Medulla oblongata (tissue), 1 donor: ENCODE results near the gene RIBC2.
A peak's percentile ranks its signal among the peaks of the same experiment; 100 is the strongest.
"Not testable (repeated sequence)": the region's sequence is repeated elsewhere in the genome, so short reads cannot be mapped to it uniquely, and the experiment has no call there.

Experiments
- DNase-seq: peaks from one replicate; pipeline ENCODE4 v3.0.0-alpha.2; 2015; ENCODE audit errors: extremely low spot score

The RIBC2 gene

DNA sequence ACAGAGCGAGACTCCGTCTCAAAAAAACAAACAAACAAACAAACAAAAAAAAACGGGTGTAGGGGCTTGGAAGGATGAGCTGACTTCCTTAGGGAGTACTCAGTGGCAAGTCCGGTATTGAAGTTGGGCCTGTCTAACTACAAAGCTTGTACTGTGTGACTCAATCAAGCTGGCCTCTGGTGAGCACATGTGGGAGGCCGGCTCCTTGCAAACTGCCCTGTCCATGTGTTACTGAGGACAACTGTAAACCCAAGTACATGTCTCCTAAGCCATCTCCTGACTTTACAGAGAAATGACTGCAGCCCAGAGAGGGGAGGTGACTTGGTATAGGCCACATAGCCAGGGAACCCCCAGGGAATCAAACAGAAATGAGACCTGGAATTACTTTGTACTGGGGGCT lies 11.6 kb downstream of the RIBC2 start:
- no peak for DNase-seq

DNA sequence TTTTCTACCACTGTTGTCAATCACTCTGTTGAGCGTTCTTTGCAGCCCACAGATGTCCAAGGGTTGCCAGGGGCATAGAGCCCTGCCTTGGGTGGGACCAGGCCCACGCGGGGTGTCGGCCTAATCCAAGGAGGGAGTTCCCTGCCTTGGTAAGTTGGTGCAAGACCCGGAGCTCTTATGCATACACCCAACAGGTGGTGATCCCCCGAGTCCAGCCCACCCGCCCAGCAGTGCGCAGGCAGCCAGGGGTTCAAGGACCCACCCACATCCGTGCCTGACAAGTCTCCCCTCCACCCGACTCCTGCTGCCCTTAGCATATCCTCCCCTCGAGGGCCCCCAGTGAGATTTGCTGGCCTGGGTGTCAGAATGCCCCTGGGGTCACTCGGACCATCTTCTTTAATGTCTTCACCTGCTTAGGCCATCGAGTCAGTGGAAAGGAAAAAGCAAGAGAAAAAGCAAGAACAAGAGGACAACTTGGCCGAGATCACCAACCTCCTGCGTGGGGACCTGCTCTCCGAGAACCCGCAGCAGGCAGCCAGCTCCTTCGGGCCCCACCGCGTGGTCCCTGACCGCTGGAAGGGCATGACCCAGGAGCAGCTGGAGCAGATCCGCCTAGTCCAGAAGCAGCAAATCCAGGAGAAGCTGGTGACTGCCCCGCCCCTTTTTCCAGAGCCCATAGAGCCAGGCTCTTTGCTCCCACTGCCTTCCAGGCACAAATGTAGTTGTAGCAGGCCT lies 12.2 kb downstream of the RIBC2 start:
- no peak for DNase-seq

DNA sequence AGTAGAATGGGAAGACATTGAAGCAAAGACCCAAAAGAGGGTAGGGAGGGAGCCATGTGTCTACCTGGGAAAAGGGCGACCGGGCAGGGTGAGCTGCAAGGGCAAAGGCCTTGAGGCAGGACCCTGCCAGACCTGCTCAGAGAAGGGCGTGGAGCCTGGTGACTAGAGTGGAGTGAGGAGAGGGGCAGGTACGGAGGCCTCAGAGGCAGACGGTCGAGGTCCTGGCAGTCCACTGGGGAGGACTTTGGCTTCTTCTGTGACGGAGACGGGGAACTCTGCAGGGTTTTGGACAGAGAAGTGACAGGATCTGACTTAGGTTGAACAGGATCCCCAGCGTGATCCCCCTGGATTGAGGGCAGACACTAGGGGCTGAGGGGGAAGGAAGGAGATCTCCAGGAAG lies 12.9 kb downstream of the RIBC2 start:
- DNase-seq, result no peak

DNA sequence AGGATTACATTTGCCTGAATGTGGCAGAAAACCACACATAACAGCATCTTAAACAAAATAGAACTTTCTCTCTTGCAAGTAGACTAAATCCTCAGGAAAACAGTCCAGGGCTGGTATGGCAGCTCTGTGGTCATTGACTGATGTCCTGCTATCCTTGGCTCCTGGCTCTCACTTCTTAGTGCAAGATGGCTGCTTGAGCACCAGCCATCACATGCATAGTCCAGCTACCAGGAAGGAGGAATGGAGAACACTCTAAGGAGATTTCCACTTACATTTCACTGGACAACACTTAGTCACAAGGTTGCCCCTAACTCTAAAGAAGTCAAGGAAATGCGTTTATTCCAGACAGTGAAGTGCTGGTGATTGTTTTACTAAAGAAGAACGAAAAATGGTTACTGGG lies 13.6 kb downstream of the RIBC2 start:
- DNase-seq, result no peak

DNA sequence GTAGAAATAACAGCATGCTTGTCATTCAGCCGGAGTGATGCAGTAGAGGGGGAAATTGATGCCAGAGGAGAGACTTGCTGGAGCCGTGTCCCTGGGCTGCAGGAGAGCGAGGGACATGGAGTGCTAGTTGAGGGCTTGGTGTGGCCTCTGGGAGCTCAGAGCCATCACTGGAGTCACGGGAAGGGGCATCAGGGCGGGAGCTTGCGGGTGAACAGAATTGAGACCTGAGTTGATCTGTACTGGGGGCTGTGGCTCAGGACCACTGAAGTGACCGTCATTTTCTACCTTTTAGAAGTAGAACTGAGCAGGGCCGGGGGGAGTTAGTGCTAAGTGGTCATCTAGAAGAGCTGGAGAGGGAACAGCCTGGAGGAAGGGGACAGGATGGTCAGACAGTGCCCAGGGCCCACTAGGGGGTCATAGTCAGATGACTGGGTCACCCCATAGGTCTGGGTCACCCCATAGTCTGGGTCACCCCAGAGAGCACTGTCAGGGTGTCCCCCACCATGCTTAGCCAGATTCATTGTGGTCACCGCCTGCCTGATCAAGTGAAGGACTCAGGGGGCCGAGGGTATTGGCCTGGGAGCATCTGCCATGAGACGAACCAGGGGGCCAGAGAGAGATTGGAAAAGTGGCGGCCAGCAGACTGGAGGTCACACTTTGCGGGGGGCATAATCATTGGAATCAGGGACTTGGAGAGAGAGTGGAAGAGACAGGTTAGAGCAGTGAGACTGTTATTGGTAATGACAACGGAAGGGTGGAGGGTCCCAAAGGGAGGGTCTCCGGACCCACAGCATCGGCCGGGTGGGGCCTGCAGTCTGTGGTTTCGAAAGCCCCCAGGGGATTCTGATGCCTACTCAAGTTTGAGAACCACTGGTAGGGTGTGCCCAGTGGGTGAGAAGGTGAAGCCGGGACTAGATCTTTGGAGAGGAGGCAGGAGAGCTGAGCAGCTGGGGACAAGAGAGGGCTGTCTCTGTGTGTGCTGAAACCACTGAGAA lies 15.2 kb downstream of the RIBC2 start:
- no peak for DNase-seq

DNA sequence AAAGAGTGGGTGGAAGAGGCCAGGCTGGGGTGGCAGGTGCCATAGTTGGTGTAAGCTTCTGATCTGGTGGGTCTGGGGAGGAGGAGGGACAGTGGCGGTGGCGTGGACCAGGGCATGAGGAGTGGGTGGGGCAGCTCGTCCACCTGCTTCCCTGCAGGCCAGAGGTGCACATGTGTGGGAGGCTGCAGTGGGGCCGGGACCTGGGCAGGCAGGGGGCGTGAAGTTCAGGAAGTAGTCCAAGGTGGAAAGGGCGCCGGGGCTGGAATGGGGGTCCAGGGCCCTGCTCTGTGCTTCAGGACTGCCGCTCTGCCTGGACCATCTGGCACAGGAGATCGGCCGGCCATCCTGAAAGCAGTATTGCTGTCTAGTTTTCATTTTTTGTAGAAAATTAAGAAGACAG lies 15.9 kb downstream of the RIBC2 start:
- DNase-seq, result no peak

DNA sequence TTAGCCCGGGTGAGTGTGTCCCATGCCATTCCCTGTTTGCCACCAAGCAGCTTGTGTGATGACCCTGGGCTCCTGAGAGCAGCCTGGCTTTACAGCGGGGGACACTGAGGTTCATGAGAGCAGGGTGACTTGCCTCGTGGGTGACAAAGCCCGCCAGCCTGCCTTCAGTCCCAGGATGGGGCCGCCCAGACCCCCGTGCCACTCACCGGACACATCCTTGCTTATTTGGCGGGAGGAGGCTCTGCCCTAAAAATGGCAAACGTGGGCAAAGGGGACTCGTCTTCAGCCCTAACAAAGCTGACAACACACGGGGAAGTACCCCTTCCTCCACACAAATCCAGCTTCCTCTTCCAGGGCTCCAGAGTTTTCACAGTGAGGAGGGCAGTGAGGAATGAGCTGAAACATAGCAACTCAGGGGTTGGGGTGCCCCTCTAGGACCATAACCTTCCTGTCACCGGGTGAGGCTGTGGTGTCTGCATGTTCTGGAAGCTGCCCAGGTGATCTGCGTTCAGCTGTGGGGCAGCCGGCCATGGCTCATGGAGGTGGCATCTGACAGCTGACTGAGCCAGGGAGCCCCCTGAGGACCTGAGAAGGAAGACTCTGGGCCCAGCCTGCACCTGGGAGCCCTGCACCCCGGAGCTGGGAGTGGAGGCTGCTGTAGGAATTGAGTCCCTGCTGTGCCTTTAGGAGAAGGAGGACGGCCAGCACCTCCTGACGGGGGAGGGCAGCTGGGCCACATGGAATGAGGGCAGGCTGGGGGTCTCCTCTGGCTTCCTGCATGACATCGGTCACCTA lies 16.7 kb downstream of the RIBC2 start:
- no peak for DNase-seq

DNA sequence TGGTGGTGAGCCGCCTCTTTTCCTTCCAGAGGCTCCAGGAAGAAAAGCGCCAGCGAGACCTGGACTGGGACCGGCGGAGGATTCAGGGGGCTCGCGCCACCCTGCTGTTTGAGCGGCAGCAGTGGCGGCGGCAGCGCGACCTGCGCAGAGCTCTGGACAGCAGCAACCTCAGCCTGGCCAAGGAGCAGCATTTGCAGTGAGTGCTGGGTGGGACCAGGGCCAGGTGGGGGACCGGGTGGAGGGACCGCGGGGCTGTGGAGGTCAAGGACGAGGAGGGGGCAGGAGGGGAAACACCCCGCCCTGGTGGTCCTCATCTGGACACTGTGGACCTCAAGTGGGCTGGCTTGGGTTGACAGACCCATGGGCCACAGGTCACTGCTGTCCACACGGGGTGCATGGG lies 17.4 kb downstream of the RIBC2 start:
- DNase-seq, result no peak

DNA sequence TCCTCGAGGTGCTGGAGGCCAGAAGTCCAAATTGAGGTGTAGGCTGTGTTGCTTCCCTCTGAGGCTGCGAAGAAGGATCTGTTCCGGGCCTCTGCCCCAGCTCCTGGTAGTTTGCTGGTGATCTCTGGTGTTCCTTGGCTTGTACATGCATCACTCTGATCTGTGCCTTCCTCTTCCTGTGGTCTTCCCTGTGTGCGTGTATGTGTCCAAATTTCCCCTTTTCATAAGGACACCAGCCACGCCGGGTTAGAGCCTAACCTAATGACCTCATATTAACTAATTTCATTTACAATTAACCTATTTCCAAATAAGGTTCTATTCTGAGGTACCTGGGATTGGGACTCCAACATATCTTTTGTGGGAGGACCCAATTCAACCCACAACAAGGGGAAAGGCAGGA lies 21.5 kb downstream of the RIBC2 start:
- DNase-seq, result no peak

DNA sequence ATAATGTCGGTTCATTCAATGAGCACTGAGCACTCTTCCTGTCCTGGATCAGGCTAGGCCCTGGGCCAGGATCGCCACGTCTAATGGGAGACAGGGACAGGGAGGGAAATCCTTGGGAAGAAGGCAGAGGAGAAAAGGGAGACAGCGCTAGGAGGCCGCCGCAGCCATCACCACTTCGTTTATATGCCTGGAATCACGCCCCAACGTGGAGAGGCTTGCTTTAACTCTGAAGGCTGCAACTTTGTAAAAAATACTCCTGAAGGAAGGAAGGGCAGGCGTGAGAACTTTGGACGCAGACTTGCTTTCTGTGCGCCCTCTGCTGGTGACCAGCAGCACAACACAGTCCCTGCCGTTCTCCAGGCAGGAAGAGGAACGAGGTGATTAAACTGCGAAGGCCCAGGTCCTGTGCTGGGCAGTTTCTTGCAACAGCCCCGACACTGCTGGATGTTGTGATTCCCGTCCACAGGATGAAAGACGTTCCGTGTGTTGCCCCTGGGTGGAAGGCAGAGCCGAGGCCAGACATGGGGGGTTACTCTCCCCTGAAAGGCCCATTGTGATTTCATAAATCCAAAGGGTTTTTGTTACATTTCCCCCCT lies 22.1 kb downstream of the RIBC2 start:
- DNase-seq, result peak; percentile 90

DNA sequence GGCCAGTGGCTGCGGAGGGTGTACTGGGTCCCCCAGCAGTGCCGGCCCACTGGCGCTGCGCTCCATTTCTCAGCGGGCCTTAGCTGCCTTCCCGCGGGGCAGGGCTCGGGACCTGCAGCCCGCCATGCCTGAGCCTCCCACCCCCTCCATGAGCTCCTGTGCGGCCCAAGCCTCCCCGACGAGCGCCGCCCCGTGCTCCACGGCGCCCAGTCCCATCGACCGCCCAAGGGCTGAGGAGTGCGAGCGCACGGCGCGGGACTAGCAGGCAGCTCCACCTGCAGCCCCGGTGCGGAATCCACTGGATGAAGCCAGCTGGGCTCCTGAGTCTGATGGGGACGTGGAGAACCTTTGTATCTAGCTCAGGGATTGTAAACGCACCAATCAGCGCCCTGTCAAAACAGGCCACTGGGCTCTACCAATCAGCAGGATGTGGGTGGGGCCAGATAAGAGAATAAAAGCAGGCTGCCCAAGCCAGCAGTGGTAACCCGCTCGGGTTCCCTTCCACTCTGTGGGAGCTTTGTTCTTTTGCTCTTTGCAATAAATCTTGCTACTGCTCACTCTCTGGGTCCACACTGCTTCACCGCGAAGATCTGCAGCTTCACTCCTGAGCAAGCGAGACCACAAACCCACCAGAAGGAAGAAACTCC lies 23.5 kb downstream of the RIBC2 start:
- not testable (repeated sequence) for DNase-seq

DNA sequence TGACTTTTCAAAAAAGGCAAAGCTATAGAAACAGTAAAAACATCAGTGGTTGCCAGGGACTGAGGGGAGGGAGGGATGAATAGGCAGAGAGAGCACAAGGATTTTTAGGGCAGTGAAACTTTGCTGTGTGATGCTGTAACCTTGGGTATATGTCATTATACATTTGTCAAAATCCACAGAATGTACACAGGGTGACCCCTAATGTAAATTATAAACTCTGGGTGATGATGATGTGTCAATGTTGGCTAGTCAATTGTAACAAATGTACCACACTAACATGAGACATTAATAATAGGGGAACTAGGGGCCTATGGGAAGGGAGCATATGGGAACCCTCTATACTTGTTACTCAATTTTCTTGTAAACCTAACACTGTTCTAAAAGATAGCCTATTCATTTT lies 24.8 kb downstream of the RIBC2 start:
- no peak for DNase-seq

DNA sequence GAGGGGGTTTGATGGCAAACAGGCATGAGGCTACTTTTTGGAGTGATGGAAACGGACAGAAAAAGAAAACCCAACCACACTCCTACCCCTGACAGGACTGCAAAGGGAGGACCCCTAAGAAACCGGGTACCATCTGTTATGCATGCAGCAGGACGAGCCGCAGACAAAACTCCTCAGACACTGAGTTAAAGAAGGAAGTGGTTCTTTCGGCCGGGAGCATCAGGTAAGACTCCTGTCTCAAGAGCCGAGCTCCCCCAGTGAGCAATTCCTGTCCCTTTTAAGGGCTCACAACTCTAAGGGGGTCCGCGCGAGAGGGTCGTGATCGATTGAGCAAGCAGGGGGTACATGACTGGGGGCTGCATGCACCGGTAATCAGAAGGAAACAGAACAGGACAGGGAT lies 27.2 kb downstream of the RIBC2 start:
- DNase-seq, result not testable (repeated sequence)

DNA sequence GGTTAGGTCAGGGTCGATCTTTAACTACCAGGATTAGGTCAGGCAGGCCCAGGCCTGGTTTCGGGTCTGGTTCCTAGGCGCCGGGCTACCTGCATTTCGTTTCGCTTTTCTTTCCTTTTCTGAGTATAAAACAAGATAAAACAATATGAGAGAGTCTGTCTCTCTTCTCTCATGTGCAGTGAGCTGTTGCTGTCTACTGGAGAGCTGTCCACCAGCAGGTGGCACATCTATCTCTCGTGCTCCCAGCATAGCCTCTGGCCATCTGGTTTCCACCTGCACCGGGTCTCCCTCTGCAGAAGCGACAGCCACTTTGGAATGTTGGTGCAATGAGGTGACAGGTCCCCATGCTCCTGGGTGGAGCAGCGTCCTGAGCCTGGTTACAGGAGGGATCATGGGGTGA lies 27.6 kb downstream of the RIBC2 start:
- DNase-seq, result peak; percentile 38

DNA sequence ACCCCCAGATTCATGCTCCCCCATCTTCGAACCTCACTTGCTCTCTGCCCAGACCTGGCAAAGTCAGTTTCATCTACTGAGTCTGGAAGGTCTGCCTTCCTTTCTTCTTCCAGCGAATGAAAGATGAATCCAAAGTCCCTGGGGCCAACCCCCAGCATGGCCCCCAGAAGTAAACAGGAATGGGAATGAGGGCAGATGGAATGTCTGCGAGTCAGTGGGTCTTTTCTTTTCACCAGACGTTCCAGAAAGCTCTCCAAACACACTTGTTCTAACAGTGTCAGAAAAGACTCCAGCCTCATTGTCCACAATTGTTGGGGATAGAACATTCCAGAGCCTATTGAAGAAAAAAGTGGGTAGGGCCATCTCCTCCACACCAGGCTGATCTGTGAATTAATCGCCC lies 28.6 kb downstream of the RIBC2 start:
- no peak for DNase-seq

DNA sequence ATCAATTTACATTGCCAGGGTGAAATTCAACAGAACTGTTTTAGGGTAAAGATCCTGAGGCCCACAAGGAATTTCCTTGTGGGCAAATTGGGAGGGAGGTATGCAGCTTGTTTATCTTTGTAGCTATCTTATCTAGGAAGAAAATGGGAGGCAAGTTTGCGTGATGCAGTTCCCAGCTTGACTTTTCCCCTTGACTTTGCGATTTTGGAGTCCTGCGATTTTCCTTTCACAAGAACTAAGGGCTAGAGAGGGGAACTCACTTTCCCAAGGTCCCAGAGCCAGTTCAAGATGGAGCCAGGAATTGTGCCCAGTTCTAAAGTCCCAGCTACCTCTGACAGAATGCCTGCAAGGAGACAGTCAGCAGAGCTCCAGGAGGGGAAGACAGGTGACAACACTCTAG lies 30.7 kb downstream of the RIBC2 start:
- no peak for DNase-seq

DNA sequence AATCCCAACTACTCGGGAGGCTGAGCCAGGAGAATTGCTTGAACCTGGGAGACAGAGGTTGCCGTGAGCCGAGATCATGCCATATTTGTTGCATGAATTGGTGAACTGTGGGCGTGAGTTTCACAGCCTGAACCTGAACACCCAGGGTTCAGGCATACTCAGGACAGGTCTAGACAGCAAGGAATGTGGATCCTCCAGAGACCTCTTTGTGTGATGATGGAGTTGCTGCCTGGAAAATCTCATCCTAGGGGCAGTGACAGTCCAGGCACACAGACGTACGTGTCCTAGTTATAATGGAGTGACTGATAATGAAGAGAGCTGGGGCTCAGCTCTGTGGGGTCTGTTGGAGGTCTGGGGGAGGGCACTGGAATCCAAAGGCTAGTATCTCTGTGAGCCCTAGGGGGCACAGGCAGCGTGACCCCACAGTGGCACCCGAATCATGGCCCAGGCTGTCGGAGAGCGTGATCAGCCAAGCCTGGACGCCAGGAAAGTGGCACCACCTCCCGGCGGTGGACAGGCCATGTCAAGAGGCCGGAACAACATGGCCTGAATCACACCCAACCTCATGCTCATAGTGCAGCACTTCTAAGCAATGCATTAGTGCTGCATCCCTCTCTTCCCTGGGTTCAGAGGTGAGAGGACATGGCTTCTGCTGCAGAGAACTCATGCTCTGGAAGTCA lies 31.7 kb downstream of the RIBC2 start:
- DNase-seq, result no peak

DNA sequence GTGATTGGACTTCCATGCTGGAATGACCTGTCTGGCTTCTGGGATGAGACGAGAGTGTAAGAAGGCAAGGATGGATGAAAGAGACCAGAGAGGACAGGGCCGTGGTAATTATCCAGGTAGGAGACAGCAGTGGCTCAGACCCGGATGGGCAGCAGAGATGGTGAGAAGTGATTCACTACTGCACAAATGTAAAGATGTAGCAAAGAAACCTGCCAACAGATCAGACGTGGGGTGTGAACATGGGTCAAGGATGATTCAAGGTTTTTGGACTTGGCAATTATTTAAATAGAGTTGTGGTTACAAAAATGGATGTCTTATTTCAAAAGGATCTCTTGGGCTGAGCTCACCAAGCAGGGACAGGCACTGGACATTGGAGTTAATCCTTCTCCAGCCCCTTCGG lies 32.7 kb downstream of the RIBC2 start:
- no peak for DNase-seq

DNA sequence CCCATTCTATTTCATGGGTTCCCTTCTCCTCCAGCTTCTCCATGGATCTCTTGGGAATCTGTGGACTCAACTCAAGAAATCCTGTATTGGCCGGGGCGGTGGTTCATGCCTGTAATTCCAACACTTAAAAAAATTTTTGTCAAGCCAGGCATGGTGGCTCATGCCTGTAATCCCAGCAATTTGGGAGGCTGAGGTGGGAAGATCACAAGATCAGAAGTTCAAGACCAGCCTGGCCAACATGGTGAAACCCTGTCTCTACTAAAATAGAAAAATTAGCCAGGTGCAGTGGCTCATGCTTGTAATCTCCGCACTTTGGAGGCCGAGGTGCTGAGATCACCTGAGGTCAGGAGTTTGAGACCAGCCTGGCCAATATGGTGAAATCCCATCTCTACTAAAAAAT lies 34.1 kb downstream of the RIBC2 start:
- DNase-seq, result not testable (repeated sequence)

DNA sequence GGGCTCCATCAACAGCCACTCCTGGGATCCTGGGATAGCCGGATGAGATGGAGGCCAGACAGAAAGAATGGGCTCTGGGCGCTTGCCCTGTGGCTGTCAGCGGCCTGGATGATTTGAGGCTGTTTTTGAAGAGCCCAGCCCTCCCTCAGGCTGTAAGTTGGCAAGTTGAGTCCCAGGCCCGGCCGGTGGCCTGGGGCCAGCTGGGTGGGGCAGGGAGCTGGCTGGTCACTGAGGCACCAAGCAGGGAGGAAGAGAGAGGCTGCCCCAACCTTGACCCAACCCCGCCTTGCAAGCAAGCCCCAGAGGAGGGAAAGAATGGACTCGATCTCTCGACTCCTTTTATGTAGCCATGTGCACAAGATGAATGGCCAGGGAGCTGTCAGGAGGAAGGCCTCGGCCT lies 34.9 kb downstream of the RIBC2 start:
- DNase-seq, result no peak

DNA sequence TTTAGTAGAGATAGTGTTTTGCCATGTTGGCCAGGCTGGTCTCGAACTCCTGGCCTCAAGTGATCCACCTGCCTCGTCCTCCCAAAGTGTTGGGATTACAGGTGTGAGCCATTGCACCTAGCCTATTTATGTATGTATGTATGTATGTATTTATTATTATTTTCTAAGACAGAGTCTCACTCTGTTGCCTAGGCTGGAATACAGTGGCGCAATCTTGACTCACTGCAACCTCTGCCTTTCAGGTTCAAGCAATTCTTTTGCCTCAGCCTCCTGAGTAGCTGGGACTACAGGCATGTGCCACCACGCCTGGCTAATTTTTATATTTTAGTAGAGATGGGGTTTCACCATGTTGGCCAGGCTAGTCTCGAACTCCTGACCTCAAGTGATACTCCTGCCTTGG lies 35.9 kb downstream of the RIBC2 start:
- not testable (repeated sequence) for DNase-seq
